ENCODE measurements around the gene ZNF518A. TPM values are rescaled to one million over a fixed set of nuclear protein-coding genes. Genes with fewer than 3 reads are reported as not detected.

Gene ZNF518A
- total and polyA plus RNA-seq, 9 of the 15 experiments (the other 6 are each of a cell fraction or from before 2014, with no cell fraction given) = 6.3 to 30.0 (median 17.4) TPM

GRCh38 chr10:96165726-96166125 lies 35.6 kb downstream of the ZNF518A start:
- POLR2A ChIA-PET = interaction anchor here (0.6 to 1.2 kb wide), 2 partner anchors 10 to 94 kb away, joined by 3 to 4 read pairs; no protein-coding TSS in a partner anchor
- in situ Hi-C loops (cut with MboI) = no loop called here
- H3K4me2 ChIP-seq (ENCODE audit: insufficient read depth, low read length) = no peak overlapping the region
- ATAC-seq (no peak), DNase-seq (ENCODE audit: extremely low read depth in 1 of 4, low spot score in 3 of 4) (no peak), FAIRE-seq (no peak)
- H3K9me3 ChIP-seq (replicated peaks; ENCODE audit: control insufficient read depth, insufficient read depth, low read depth, low read length) = no peaks in the 10 kb centered on the region
- no peaks in the 10 kb centered on the region for H4K20me1 ChIP-seq (replicated peaks; ENCODE audit: control insufficient read depth, insufficient read depth, low read length)
- CTCF ChIA-PET (ENCODE audit: low intra/inter-chr PET ratio) = no interaction called here
- H3K4me1 ChIP-seq (replicated peaks in 1 of 2; ENCODE audit: control insufficient read depth in 2 of 2, insufficient read depth in 2 of 2, low read length in 2 of 2) = no peaks in the 10 kb centered on the region
- H3K27me3 ChIP-seq (ENCODE audit: control insufficient read depth in 2 of 2, insufficient read depth in 2 of 2, low read length in 2 of 2) = no peaks in the 10 kb centered on the region
- no peaks in the 10 kb centered on the region; the same call in 2 of the 3 replicates for H3K36me3 ChIP-seq (ENCODE audit: control insufficient read depth, insufficient read depth, low read length)
- 97% methylated on average over 4 of the region's 6 CpGs for WGBS (ENCODE audit: insufficient coverage, low coverage, missing lambda C conversion rate)
- H3K27ac ChIP-seq (ENCODE audit: extremely low read depth, low read depth, low read length) = no peak overlapping the region
- no peak overlapping the region for H3K4me3 ChIP-seq
- H3K9ac ChIP-seq (ENCODE audit: insufficient read depth in 1 of 2, low read depth in 2 of 2, low read length in 2 of 2) = no peak overlapping the region
- intact Hi-C loops (cut with micrococcal nuclease) = no loop called here
- H3K9me1 ChIP-seq (ENCODE audit: control insufficient read depth, insufficient read depth, low read length) = no peaks in the 10 kb centered on the region
- no peak overlapping the region for H2AFZ ChIP-seq (ENCODE audit: low read depth, low read length)
- BruUV-seq (replicated peaks) = no TSS peak
- H3K79me2 ChIP-seq (ENCODE audit: control insufficient read depth, insufficient read depth, low read length) = no peaks in the 10 kb centered on the region
- TF ChIP-seq ZBTB8A (IDR thresholded peaks at IDR 0.05; ENCODE audit: partially characterized antibody) (no peak), AFF4 (CRISPR knock-in tag; IDR thresholded peaks at IDR 0.05) (no peak), MNT (conservative IDR thresholded peaks at IDR 0.05) (no peak), ARID3A (IDR thresholded peaks at IDR 0.05; ENCODE audit: borderline replicate concordance, low read depth, low read length) (no peak), GATAD2A (IDR thresholded peaks at IDR 0.05) (no peak), MAX (CRISPR knock-in tag; IDR thresholded peaks at IDR 0.05) (no peak), GTF2E2 (tag; IDR thresholded peaks at IDR 0.05) (no peak), TSHZ1 (CRISPR knock-in tag; IDR thresholded peaks at IDR 0.05) (no peak), ZNF239 (CRISPR knock-in tag; IDR thresholded peaks at IDR 0.05) (no peak)
